ENCODE data around the gene SRC.

Gene SRC

DNA sequence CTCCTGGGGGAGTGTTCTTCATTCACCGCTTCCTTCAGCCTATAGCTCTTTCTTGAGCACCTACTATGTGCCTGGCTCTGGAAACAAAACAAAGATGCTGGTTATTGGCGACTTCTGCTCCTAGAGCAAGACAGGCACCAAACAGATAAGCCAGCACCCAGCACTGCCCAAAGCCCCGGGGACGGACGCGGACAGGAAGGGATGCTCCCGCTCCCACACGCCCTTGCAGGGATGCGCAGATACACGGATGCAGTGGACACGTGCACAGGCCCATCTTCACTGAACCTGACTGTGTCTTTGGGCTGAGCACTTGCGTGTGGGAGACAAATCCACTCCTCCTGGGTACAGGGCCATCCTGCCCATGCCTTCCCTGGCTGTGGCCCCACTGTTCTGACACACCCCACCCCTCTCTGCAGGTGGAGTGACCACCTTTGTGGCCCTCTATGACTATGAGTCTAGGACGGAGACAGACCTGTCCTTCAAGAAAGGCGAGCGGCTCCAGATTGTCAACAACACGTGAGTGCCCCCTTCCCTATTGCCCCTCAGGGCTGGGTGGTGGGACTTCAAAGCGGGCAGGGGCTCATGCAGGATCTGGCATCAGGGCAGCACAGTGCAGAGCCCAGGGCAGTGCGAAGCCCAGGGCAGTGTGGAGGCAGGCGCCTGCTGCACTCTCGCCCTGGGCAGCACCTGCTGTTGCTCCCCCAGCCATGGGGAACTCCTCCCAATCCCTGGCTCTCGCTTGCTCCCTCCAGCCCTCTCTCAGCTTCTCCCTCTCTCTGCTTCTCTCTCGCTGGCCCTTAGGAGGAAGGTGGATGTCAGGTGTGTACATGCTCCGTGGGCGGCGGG, 39.9 kb downstream of the SRC start:
- DNase-seq = no peak

DNA sequence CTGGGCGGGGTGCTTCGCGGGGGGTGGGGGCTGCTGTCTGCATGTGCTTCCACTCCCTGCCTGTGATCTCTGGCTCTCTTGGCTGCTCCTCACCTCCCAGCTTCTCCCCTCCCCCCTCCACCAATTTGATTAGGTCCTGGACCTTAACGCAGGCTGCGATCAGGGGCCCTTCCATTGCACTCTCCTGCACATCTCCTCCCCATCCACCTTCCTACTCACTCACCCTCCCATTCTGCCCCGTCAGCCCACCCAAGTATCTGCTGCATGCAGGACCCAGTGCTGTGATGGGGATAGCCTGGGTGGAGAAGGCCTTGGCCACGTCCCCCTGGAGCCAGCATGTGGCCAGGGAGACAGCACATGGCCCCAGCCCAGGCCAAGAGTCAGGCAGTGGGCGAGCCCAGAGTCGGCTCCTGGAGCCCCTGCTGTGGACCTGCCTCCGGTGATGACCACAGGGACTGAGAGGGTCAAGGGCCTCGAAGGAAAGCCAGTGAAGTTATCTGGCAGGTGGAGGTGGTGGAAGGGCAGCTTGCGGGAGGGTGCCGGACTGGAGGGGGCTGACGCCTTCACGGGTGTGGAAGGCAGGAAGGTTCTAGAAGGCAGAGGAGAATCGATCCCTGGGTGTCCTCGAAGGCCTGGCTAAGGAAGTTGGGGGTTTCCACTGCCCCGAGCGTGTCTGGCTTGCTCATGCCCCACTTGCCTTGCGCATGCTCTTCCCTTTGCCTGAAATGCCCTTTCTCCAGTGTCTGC, 40.7 kb downstream of the SRC start:
- DNase-seq = no peak

DNA sequence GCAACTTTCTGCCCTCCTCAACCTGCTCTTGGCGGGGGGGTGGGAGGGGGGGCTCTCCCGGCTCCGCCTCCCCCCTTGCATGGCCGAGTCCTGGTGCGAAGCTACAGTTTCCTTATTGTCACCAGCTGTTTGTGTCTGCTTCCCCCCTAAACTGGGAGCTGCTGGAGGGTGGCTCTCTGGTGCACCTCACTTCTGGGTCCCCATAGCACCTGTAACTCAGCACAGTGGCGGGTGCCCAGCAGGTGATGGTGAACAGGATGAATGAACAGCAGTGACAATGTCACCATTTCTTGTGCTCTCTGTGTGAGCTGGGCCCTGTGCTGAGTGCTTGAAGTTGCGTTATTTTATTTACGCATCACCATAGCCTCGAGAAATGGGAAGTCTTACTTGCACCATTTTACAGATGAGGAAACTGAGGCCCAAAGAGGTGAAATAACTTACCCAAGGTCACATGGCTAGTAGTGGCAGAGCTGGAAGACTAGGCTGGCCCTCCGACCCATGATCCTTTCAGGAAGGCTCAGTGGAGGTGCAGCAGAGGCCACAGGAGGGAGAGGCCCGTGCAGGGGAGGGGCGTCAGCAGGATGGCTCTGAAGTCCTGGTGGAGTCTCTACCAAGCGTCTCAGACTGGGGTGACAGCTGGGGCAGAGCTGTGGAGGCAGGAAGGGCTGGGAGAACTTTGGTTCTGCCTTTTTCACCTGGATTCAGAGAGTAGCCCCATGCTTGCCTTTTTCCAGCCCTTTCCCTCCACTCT, 41.8 kb downstream of the SRC start:
- no peak for DNase-seq

- no peak for DNase-seq
These were observed 42.9 kb downstream of the SRC start for GRCh38 chr20:37388831-37389230.

DNA sequence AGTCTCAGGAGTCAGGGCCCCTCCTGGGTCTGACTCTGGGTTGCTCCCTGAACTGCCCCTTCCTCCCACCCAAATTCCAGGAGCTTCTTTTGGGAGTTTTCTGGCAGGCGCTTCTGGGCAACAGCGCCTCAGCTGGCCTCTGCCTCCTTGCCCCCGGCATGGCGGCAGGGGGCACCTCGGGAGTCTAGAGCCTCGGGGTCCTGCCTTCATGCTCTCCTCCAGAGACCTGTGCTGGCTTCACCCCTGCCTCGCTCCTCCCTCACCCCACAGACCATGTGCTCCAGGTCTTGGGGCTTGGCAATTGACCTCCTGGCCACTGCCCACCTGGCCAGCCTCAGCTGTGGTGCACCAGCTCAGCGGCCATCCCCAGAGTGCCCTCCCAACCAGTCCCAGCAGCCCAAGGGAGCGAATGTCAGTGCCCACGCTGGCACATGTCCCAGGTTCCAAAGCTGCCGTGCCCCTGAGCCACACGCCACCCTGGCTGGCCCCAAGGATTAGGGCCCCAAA, 43.4 kb downstream of the SRC start:
- no peak for DNase-seq

GRCh38 chr20:37389844-37390275, 43.9 kb downstream of the SRC start:
- no peak for DNase-seq

- DNase-seq = no peak
These were observed 44.6 kb downstream of the SRC start for GRCh38 chr20:37390503-37390890.

GRCh38 chr20:37390891-37391525, 45.1 kb downstream of the SRC start:
- DNase-seq = no peak

GRCh38 chr20:37392441-37393195, 46.7 kb downstream of the SRC start:
- DNase-seq = no peak

GRCh38 chr20:37393196-37393862, 47.4 kb downstream of the SRC start:
- DNase-seq = no peak

DNA sequence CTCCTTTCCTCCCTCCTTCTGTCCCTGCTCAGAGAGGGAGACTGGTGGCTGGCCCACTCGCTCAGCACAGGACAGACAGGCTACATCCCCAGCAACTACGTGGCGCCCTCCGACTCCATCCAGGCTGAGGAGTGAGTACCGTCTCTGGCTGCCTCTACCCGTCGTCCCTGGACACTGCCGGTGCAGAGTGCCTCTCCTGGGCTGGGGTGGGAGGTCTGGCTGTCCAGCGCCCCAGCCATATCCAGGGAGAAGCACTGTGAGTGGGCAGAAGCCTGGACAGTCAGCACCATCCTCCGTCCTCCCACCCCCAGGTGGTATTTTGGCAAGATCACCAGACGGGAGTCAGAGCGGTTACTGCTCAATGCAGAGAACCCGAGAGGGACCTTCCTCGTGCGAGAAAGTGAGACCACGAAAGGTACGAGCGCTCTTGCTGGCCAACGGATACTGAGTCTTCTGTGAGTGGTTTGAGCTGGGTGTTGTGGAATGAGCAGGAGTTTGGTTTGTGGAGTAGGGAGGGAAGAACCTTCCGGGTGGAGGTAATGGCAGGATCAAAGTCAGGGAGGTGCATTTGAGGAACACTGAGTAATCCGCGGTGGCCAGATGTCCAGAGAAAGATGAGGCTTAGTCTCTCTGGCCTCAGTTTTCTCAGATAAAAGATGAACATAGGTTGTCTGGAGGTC, 48.1 kb downstream of the SRC start:
- DNase-seq = no peak

DNA sequence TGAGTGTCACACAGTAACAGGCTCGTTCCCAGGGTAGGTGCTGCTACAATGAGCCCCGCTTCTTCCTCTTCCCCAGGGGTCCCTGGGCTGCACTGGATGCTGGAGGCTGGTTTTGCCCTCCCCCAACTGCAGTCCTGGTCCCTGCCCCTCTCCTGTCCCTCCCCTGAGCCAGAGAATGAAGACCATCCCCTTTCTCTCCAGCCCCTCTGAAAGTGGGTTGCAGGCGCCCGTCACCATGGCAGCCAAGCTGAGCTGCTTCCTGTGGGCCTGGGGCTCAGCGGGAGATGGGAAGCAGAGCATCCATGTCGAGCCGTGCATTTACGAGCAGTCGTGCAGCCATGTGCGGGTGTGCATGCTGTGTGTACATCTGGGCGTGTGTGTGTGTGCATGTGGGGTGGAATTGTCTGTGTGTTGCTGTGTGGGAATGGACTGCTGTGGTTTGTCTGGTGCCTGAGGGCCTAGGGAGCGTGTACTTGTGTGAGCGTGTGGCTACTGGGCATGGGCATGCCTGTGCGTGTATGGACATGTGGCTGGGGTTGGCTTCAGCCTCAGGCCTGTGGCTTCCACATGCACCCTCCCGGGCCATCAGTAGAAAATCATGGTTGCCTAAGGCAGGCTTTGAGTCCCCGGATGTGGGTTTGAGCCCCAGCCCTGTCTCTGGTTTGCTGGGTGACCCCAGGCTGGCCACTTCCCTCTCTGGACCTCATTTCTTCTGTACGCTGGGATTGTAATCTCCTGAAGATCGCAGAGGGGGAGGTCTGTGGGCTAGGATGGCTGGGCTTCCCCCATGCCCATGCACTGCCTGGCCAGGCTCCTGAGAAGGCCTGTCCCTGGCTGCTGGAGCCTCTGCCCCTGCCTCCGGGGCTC, 48.8 kb downstream of the SRC start:
- no peak for DNase-seq

DNA sequence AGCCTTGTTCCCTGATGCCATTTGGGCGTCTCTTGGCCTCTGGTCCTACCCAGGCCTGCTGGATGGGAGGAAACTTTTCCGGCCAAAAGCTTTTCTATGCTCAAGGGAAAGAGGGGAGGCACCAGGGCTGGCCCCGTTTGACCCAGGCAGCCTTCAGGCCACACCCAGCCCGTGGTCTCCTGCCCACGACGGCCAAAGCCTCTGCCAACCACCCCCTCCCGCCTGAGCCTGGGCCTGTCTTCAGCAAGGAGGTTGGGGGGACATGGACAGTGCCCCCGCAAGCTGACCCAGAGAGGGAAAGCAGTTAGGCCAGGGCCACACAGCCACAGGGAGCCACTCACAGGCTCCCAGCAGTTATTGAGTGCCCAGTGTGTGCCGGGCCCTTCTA, 49.5 kb downstream of the SRC start:
- no peak for DNase-seq

DNA sequence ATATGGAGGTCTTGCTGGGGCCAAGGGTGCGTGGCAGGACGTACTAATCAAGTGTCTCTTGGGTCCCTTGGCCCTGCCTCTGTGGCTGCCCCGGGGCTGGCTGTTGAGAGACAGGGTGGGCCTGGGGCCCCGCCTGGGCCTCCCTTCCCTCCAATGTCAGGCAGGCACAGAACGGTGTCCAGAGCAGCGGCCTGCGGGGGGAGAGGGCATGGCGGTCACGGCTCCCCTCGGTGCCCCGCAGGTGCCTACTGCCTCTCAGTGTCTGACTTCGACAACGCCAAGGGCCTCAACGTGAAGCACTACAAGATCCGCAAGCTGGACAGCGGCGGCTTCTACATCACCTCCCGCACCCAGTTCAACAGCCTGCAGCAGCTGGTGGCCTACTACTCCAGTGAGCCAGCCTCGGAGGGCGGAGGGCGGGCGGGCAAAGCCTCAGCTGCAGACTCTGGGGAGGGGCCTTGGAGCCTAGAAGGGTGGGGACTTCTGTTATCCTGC, 50.0 kb downstream of the SRC start:
- DNase-seq = no peak

DNA sequence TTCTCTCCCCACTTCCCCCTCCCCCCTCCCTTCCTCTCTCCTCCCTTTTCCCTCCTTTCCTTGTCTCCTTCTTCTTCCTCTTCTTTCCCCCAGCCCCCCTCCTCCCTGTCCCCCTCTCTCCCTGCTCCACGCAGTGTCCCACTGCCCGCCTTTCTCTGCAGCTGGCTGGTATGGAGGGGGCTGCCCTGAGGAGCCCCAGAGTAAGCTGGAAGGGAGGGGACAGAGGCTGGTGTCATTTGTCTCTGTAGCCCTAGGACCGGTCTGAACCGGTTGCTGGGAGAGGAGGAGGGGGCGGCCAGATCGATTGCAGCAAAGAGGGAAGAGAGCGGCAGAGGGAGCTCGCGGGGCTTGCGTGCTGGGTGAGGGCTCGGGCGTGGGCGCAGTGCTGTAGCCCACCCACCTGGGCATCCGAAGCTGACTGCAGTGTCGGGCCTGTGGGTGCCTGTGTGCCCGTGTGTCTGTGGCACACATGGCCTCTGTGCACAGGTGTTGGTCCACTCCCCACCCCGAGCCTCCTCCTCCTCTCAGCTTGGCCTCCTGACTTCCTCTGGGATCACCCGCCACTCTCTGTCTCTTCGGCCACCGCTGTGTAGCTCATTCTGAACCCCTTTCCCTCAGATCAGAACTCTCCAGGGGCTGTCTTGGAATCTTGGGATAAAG, 50.6 kb downstream of the SRC start:
- DNase-seq = no peak

GRCh38 chr20:37397076-37397953, 51.4 kb downstream of the SRC start:
- DNase-seq = no peak

GRCh38 chr20:37397954-37398749, 52.2 kb downstream of the SRC start:
- no peak for DNase-seq

All from KG1 (cell line).